Measurements from ENCODE around the gene CD300LF. TPM values are rescaled to one million over a fixed set of nuclear protein-coding genes. Genes with fewer than 3 reads are reported as not detected.
A peak's percentile ranks its signal among the peaks of the same experiment; 100 is the strongest.

The CD300LF gene
- total RNA-seq, 4 donors from 2014 or later = 0.13 to 0.27 TPM; not detected in 2

DNA sequence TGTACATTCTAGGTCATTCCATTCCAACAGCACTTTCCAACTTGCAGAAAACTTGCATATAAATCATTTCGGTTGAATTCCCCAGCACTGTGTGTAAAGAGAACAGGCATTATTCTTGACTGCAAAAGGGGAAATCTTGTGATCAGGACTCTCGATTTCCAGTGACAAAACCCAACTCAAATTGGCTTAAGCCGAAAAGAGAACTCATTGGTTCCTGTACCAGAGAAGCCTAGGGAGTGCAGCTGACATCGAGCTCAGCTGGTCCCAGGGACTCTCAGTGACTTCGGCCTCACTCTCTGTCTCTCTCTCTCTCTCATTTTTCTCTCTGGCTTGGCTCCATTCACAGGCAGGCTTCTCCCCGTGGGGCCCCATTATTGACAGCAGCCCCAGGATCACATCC, 30.7 kb downstream of the CD300LF start:
- intact Hi-C loops (cut with DNase I; ENCODE audit: low total_unique reads) = no loop called here
- 69 to 73% methylated on average over 6 of the region's 6 CpGs for WGBS, 2 donors
- peak in 1 of 2 donors; percentile 7 for DNase-seq (ENCODE audit: low spot score in 2 of 2)
- no peak for TF ChIP-seq POLR2A (IDR thresholded peaks at IDR 0.05)
- TF ChIP-seq, protein P1, sequence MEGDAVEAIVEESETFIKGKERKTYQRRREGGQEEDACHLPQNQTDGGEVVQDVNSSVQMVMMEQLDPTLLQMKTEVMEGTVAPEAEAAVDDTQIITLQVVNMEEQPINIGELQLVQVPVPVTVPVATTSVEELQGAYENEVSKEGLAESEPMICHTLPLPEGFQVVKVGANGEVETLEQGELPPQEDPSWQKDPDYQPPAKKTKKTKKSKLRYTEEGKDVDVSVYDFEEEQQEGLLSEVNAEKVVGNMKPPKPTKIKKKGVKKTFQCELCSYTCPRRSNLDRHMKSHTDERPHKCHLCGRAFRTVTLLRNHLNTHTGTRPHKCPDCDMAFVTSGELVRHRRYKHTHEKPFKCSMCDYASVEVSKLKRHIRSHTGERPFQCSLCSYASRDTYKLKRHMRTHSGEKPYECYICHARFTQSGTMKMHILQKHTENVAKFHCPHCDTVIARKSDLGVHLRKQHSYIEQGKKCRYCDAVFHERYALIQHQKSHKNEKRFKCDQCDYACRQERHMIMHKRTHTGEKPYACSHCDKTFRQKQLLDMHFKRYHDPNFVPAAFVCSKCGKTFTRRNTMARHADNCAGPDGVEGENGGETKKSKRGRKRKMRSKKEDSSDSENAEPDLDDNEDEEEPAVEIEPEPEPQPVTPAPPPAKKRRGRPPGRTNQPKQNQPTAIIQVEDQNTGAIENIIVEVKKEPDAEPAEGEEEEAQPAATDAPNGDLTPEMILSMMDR (IDR thresholded peaks at IDR 0.05) = no peak
- no peak overlapping the region for H3K4me3 ChIP-seq (ENCODE audit: low read depth, poor library complexity, severe bottlenecking)

DNA sequence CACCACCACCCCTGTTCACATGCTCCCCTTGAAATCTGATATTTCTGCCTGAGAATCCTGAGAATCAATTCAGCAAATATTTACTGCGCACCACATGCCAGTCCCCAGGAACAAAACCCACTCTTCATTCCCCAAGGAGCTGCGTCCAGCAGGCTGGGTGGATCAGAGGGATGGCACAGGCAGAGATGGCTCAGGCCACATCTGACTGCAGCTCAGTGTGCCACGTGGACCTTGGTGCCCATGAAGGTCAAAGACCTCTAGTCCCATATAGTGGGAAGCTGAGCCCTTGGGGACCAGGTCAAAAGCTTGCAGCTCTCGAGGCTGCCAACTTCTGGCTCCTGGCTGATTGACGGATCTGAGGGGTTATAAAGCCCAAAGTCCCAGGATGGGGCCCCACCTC, 31.8 kb downstream of the CD300LF start:
- intact Hi-C loops (cut with DNase I; ENCODE audit: low total_unique reads) = no loop called here
- no peak for TF ChIP-seq POLR2A (IDR thresholded peaks at IDR 0.05)
- TF ChIP-seq, protein P1 (IDR thresholded peaks at IDR 0.05) = no peak
- no peak overlapping the region for H3K4me3 ChIP-seq (ENCODE audit: low read depth, poor library complexity, severe bottlenecking)
- WGBS, 2 donors = 73 to 81% methylated on average over 5 of the region's 5 CpGs
- peak in 1 of 2 donors; percentile 63 for DNase-seq (ENCODE audit: low spot score in 2 of 2)

DNA sequence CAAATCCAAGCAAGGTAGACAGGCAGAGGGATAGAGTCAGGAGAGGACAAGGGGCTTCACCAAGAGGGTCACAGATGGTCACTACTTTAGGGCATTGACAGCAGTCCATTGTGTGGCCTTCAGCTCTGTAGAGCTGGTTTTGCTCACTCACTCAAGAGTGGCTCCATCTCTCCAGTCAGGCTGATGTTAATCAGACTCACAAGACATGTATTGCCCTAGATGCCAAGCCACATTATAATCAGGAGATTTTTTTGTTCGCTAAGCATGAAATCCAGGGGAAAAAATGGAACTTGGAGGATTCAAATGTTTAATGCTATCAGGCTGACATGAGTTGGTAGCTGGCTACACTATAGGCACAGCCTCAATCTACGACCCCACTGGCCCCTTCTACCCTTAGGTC, 32.5 kb downstream of the CD300LF start:
- no peak for TF ChIP-seq POLR2A (IDR thresholded peaks at IDR 0.05)
- TF ChIP-seq, protein P1 (IDR thresholded peaks at IDR 0.05) = no peak
- WGBS, 2 donors = 73 to 79% methylated on average over 2 of the region's 2 CpGs
- peak in 1 of 2 donors; percentile 10 for DNase-seq (ENCODE audit: low spot score in 2 of 2)
- H3K4me3 ChIP-seq (ENCODE audit: low read depth, poor library complexity, severe bottlenecking) = no peak overlapping the region
- intact Hi-C loops (cut with DNase I; ENCODE audit: low total_unique reads) = no loop called here

DNA sequence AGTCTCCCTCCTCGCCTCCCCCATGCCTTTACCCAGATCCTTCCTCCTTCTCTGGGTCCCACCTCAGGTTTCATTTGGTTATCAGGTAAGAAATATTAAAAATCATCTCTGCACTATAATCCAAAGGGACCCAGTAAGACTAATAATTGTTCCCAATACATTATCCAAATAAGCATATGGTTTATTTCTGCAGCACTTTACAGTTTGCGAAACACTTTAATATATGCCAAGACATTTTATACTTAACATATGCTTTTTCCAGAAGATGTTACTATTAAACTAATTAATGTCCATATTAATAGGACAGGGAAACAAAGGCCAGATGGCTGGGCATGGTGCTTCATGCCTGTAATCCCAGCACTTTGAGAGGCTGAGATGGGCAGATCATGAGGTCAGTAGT, 33.3 kb downstream of the CD300LF start:
- peak in 1 of 2 donors; percentile 2 for DNase-seq (ENCODE audit: low spot score in 2 of 2)
- intact Hi-C loops (cut with DNase I; ENCODE audit: low total_unique reads) = no loop called here
- no peak for TF ChIP-seq POLR2A (IDR thresholded peaks at IDR 0.05)
- TF ChIP-seq, protein P1 (IDR thresholded peaks at IDR 0.05) = no peak
- 78 to 85% methylated on average over 2 of the region's 2 CpGs for WGBS, 2 donors
- no peak overlapping the region for H3K4me3 ChIP-seq (ENCODE audit: low read depth, poor library complexity, severe bottlenecking)

DNA sequence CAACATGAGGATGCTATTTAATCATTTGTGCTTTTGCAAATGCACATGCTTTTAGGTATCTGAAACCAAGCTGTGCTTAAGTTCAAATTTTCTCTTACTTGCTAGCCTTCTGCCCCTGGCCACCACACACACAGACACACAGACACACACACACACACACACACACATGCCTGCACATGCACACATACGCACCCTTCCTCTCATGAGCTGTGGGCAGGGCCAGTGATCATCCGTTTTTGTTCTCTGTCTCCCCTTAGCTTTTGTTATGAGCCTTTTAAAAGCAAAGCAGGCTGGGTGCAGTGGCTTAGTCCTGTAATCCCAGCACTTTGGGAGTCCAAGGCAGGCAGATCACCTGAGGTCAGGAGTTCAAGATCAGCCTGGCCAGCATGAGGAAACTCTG, 34.2 kb downstream of the CD300LF start:
- intact Hi-C loops (cut with DNase I; ENCODE audit: low total_unique reads) = no loop called here
- H3K4me3 ChIP-seq (ENCODE audit: low read depth, poor library complexity, severe bottlenecking) = no peak overlapping the region
- TF ChIP-seq POLR2A (IDR thresholded peaks at IDR 0.05) = no peak
- TF ChIP-seq, protein P1 (IDR thresholded peaks at IDR 0.05) = no peak
- 28 to 34% methylated on average over 2 of the region's 2 CpGs for WGBS, 2 donors
- DNase-seq (ENCODE audit: low spot score in 2 of 2) = peak in 1 of 2 donors; percentile 43
